Adipose tissue (tissue), 3 donors: Measurements from ENCODE around the gene TSSK6. TPM values are rescaled to one million over a fixed set of nuclear protein-coding genes. Genes with fewer than 3 reads are reported as not detected.

Source experiments
- H3K27ac ChIP-seq: one replicate; pipeline ENCODE4 v1.5.1; 2013; ENCODE audit warnings: low read depth, low read length
- WGBS, 3 donors: extraction: QIAGEN DNeasy Blood & Tissue Kit; methylation state at CpG; one replicate each; pipeline ENCODE4 v1.1.7; 2013; 5-methylcytosine and 5-hydroxymethylcytosine counted together
- polyA plus RNA-seq, 3 donors: library from polyadenylated mRNA; stranded (reverse); fragments of 200-250 nt; gene quantifications; one replicate each; pipeline ENCODE4 v1.2.3, GENCODE V29; 2013
- donor health status: healthy with polysubstance abuse.
- donor health status: Bipolar disorder and iron deficiency.
- donor health status: healthy.

Gene TSSK6
- polyA plus RNA-seq, 3 donors: 0.82 to 1.2 (median 1.1) TPM

GRCh38 chr19:19517235-19517619 is 1.9 kb upstream of the TSSK6 start:
- H3K27ac ChIP-seq: no peak overlapping the region
- 78 to 88% (median 84%) methylated on average over 10 of the region's 10 CpGs for WGBS, 3 donors

GRCh38 chr19:19515642-19516519 is 533 bp upstream of the TSSK6 start, which contains the start of gene NDUFA13:
Gene NDUFA13 (plus strand): TSS chr19:19516225. CDS start chr19:19516239, 14 bp downstream.
- 3 to 7% (median 6%) methylated on average over 61 of the region's 61 CpGs for WGBS, 3 donors

GRCh38 chr19:19514215-19514657 is 1.1 kb downstream of the TSSK6 start:
- H3K27ac ChIP-seq: no peak overlapping the region
- WGBS, 3 donors: 24 to 33% (median 27%) methylated on average over 46 of the region's 46 CpGs

More at GRCh38 chr19:19515642-19516519, 533 bp upstream of the TSSK6 start, which contains the start of gene NDUFA13:
- H3K27ac ChIP-seq: peak within 1 kb of the TSS; percentile 9

- 79 to 87% (median 84%) methylated on average over 17 of the region's 17 CpGs for WGBS, 3 donors
- H3K27ac ChIP-seq: no peak overlapping the region
These were observed 1.7 kb downstream of the TSSK6 start for GRCh38 chr19:19513682-19514081.

- 39 to 50% (median 46%) methylated on average over 6 of the region's 6 CpGs for WGBS, 3 donors
- H3K27ac ChIP-seq: no peak overlapping the region
These were observed 4.9 kb downstream of the TSSK6 start for GRCh38 chr19:19510432-19510831.

GRCh38 chr19:19508217-19508616 is 7.1 kb downstream of the TSSK6 start:
- H3K27ac ChIP-seq: no peak overlapping the region
- WGBS, 3 donors: 82% methylated on average over 11 of the region's 11 CpGs

- no peak overlapping the region for H3K27ac ChIP-seq
- 82 to 89% (median 85%) methylated on average over 8 of the region's 8 CpGs for WGBS, 3 donors
These were observed 8.0 kb downstream of the TSSK6 start for GRCh38 chr19:19507354-19507753.

- H3K27ac ChIP-seq: no peak overlapping the region
- WGBS, 3 donors: 68 to 93% (median 85%) methylated on average over 12 of the region's 12 CpGs
These were observed 8.8 kb downstream of the TSSK6 start for GRCh38 chr19:19506592-19506991.

GRCh38 chr19:19505669-19506326 is 9.6 kb downstream of the TSSK6 start:
- H3K27ac ChIP-seq: no peak overlapping the region

GRCh38 chr19:19504754-19505668 is 10.3 kb downstream of the TSSK6 start:
- no peak overlapping the region for H3K27ac ChIP-seq
- WGBS, 3 donors: 90 to 92% (median 91%) methylated on average over 23 of the region's 23 CpGs

More at GRCh38 chr19:19505669-19506326, 9.6 kb downstream of the TSSK6 start:
- 89 to 91% (median 90%) methylated on average over 27 of the region's 27 CpGs for WGBS, 3 donors

GRCh38 chr19:19502808-19503602 is 12.3 kb downstream of the TSSK6 start:
- H3K27ac ChIP-seq: no peak overlapping the region
- 89 to 91% (median 90%) methylated on average over 18 of the region's 18 CpGs for WGBS, 3 donors

GRCh38 chr19:19502281-19502680 is 13.1 kb downstream of the TSSK6 start:
- 93 to 98% (median 96%) methylated on average over 18 to 19 of the region's 19 CpGs for WGBS, 3 donors
- no peak overlapping the region for H3K27ac ChIP-seq

GRCh38 chr19:19501798-19502197 is 13.6 kb downstream of the TSSK6 start:
- H3K27ac ChIP-seq: no peak overlapping the region
- WGBS, 3 donors: 92 to 95% (median 94%) methylated on average over 26 of the region's 26 CpGs

GRCh38 chr19:19500975-19501644 is 14.2 kb downstream of the TSSK6 start:
- WGBS, 3 donors: 89 to 92% (median 91%) methylated on average over 30 to 34 of the region's 34 CpGs
- H3K27ac ChIP-seq: no peak overlapping the region

- no peak overlapping the region for H3K27ac ChIP-seq
- 87 to 90% (median 87%) methylated on average over 14 to 18 of the region's 18 CpGs for WGBS, 3 donors
These were observed 15.9 kb downstream of the TSSK6 start for GRCh38 chr19:19499272-19499995.

GRCh38 chr19:19498255-19498991 is 16.9 kb downstream of the TSSK6 start:
- WGBS, 3 donors: 91 to 94% (median 93%) methylated on average over 33 of the region's 33 CpGs
- no peak overlapping the region for H3K27ac ChIP-seq
